ENCODE results near the gene ZNF254.
"Not testable (repeated sequence)": the region's sequence is repeated elsewhere in the genome, so short reads cannot be mapped to it uniquely, and the experiment has no call there.

The ZNF254 gene

DNA sequence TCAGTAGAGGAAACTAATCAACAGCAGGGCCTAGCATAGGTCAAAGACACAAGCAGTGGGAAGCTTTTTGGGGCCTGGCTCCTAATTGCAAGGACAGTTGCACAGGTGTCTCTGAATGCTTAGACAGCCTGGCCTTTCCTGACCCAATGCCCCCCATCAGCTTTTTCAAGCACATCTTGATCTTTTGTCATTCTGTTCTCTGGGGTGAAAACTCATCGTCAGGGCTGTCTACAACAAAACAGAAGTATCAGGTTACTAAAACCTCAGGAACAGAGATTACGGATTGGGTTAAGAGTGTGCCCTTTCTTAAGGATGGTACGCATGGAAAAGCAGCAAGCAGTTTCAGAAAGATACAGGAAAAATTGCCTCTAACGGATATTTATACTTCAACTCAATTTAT, 8.3 kb upstream of the ZNF254 start:
- TF ChIP-seq JUND (IDR thresholded peaks at IDR 0.05; ENCODE audit: low read depth), result no peak
- in situ Hi-C loops (cut with HindIII; ENCODE audit: low pct_unique_long_range_greater_than_20kb, low sequenced_read_pairs), result no loop called here
- DNase-seq (ENCODE audit: low read depth in 1 of 2, low spot score in 1 of 2), result no peak

DNA sequence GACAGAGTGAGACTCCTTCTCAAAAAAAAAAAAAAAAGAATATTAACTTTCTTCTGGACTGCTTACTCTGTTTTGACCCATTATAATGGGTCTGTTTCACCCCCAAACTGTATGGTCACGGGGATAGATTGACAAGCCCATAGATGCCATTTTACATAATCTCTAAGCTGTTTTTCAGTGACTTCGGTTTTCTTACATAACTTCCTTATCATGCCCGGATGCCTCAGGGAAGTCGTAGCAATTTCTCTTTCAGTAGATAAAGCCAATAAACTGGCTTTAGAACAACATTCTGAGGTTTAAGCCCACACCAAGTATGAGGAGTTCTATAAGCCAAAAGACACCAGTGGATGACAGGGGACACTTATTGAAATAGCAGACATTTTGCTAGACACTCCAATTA, 5.9 kb upstream of the ZNF254 start:
- no peak for TF ChIP-seq JUND (IDR thresholded peaks at IDR 0.05; ENCODE audit: low read depth)
- in situ Hi-C loops (cut with HindIII; ENCODE audit: low pct_unique_long_range_greater_than_20kb, low sequenced_read_pairs), result no loop called here
- DNase-seq (ENCODE audit: low read depth in 1 of 2, low spot score in 1 of 2), result no peak

DNA sequence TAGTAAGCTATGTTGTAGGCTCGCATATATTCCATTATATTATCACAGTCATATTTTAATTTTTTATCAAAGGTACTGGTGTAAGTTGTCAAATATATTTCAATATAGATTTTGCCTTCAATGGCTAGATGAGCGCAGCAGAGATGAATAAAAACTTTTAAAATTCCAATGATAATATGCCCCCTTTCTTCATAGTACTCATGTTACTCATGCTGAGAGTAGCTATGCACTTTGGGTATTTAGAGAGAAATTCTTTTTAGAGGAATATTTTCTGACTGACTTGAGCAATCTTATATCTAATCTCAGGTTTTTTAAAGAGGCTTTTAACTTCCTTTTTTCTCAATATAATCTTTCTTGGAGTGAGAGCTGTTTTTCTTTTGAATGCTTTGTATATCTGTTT, 11.4 kb downstream of the ZNF254 start:
- DNase-seq (ENCODE audit: low read depth in 1 of 2, low spot score in 1 of 2), result no peak
- in situ Hi-C loops (cut with HindIII; ENCODE audit: low pct_unique_long_range_greater_than_20kb, low sequenced_read_pairs), result no loop called here
- TF ChIP-seq JUND (IDR thresholded peaks at IDR 0.05; ENCODE audit: low read depth), result no peak

DNA sequence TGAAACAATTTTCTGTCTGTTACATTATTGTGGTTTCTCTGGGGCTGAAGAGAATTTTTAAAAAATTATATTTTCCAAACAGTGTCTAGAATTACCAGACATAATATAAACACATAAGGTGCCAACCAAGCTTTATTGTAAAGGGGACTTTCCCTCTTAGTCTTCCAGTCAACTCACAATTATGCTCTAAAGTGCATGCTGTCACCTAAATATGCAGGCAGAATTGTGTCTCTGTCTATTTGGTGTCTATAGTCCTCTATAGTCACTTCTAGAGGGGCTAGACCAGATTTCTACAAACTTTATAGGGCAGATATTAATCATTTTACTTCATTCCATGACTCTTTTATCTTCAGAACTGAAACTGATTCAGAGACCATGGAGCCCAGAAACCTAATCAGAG, 12.8 kb downstream of the ZNF254 start:
- no peak for TF ChIP-seq JUND (IDR thresholded peaks at IDR 0.05; ENCODE audit: low read depth)
- in situ Hi-C loops (cut with HindIII; ENCODE audit: low pct_unique_long_range_greater_than_20kb, low sequenced_read_pairs), result no loop called here
- no peak for DNase-seq (ENCODE audit: low read depth in 1 of 2, low spot score in 1 of 2)

DNA sequence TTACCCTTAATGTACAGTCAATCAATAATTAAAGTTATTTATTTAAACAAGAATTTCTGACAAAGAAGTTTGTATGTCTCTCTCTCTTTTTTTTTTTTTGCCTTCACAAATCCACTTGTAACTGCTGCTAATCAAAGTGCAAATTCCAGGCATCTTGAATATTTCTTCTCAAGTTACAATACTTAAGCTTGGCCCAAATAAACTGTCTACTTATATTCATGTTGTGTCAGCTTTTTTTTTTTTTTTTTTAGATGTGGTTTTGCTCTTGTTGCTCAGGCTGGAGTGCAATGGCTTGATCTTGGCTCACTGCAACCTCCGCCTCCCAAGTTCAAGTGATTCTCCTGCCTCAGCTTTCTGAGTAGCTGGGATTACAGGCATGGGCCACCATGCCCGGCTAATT, 13.6 kb downstream of the ZNF254 start:
- DNase-seq (ENCODE audit: low read depth in 1 of 2, low spot score in 1 of 2); in situ Hi-C loops (cut with HindIII; ENCODE audit: low pct_unique_long_range_greater_than_20kb, low sequenced_read_pairs): not testable (repeated sequence)

DNA sequence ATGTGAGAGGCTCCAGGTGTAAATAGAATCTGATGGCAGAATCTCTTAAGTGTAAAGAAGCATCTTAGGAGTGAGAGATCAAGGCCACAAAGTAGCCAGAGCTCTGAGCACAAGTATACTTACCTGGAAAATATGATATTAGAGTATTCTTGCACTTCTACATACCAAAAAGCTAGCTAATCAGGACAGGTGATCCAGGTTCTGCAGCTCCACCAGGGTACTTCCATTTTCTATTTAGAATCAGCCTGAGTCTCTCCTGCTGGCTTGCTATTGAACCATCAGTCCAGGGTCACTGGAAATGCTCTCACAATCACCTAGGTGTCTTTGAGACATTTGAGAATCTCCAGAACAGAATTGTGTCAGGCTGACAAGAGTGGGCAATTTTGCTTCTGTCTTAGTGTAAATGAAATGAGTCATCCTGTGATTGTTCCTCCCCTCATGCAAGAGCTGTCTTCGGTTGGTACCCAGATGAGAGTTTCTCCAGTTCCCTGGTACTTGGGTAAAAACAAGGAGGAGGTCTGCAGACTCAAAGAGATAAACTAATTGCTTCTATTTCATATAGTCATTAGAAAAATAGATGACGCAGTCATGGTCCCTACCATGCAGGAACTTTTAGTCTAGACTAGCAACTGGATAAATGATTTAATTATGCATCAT, 14.6 kb downstream of the ZNF254 start:
- TF ChIP-seq JUND (IDR thresholded peaks at IDR 0.05; ENCODE audit: low read depth), result no peak
- in situ Hi-C loops (cut with HindIII; ENCODE audit: low pct_unique_long_range_greater_than_20kb, low sequenced_read_pairs), result no loop called here
- DNase-seq (ENCODE audit: low read depth in 1 of 2, low spot score in 1 of 2), result no peak

DNA sequence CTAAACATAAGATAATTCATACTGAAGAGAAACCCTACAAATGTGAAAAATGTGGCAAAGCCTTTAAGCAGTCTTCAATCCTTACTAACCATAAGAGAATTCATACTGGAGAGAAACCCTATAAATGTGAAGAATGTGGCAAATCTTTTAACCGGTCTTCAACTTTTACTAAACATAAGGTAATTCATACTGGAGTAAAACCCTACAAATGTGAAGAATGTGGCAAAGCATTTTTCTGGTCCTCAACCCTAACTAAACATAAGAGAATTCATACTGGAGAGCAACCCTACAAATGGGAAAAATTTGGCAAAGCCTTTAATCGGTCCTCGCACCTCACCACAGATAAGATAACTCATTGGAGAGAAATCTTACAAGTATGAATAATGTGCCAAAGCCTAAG, 40.6 kb downstream of the ZNF254 start:
- TF ChIP-seq JUND (IDR thresholded peaks at IDR 0.05; ENCODE audit: low read depth), result no peak
- in situ Hi-C loops (cut with HindIII; ENCODE audit: low pct_unique_long_range_greater_than_20kb, low sequenced_read_pairs), result no loop called here
- no peak for DNase-seq (ENCODE audit: low read depth in 1 of 2, low spot score in 1 of 2)

DNA sequence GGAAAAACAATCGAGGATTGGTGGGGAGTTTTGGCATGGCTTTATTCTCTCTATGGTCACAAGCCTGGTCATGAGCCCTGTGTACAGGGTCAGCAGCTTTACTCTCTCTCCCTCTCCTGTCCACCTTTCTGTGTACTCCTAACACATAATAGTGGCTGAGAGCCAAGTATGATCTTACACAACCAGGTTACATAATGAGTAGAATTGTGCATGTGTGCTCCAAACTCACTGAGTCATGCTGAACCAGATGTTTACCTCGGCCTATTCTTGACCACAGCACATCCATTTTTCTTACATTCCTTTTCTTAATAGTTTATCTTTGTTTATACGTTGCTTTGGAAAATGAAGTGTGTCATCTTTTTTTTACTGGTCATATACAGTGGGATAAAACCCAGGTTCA, 53.1 kb downstream of the ZNF254 start:
- DNase-seq (ENCODE audit: low read depth in 1 of 2, low spot score in 1 of 2), result peak in 1 of 2 experiments; percentile 50
- in situ Hi-C loops (cut with HindIII; ENCODE audit: low pct_unique_long_range_greater_than_20kb, low sequenced_read_pairs), result no loop called here
- TF ChIP-seq JUND (IDR thresholded peaks at IDR 0.05; ENCODE audit: low read depth), result no peak

DNA sequence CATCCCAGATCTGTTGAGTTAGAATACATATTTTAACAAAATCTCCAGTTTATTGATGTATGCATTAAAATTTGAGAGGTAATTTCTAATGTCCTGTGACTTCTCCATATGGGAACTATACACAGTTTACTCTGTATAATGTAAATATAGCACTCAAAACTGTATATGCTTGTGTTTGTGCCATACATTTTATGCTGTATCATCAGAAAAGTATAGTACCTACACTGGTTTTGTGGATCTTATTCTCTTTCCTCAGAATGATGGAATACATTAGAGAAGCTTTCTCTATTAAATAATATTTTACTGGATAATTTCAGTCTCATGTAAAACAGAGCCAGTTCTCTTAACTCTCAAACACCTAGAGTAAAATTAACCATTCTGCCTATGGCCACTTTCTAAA, 53.6 kb downstream of the ZNF254 start:
- in situ Hi-C loops (cut with HindIII; ENCODE audit: low pct_unique_long_range_greater_than_20kb, low sequenced_read_pairs), result no loop called here
- no peak for DNase-seq (ENCODE audit: low read depth in 1 of 2, low spot score in 1 of 2)

DNA sequence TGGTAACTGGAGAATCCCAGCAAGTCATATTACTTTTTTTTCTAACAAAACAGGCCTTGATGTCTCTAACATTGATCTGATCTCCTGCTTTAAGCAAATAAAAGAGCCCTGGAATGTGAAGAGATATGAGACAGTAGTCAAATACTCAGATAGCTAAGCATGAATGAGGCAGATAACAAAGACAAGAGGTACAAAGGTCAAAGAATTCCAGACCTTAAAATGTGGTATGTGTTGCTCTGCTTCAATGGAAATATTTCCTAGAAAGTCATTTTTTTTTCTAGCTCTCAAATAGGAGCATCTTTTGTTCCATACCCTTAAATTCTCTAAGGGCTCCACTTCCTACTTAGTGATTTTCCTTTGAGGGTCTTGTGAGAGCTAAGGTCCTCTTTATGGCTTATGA, 54.6 kb downstream of the ZNF254 start:
- no peak for TF ChIP-seq JUND (IDR thresholded peaks at IDR 0.05; ENCODE audit: low read depth)
- no peak for DNase-seq (ENCODE audit: low read depth in 1 of 2, low spot score in 1 of 2)
- in situ Hi-C loops (cut with HindIII; ENCODE audit: low pct_unique_long_range_greater_than_20kb, low sequenced_read_pairs), result no loop called here

More for the DNA sequence above, 53.6 kb downstream of the ZNF254 start:
- TF ChIP-seq JUND (IDR thresholded peaks at IDR 0.05; ENCODE audit: low read depth), result no peak

DNA sequence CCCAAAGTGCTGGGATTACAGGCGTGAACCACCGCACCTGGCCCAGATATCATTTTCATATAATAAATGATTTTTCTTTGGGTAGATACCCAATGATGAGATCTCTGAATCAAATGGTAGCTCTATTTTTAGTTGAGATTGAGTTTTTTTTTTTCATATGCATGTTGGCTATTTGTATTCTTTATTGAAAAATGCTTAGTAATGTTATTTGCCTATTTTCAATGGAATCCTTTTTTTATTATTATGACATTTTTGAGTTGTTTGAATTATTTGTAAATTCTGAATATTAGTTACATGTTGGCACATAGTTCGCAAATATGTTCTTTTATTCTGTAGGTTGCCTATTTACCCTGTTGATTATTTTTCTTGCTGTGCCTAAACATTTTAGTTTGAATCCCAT, 55.8 kb downstream of the ZNF254 start:
- in situ Hi-C loops (cut with HindIII; ENCODE audit: low pct_unique_long_range_greater_than_20kb, low sequenced_read_pairs), result no loop called here
- DNase-seq (ENCODE audit: low read depth in 1 of 2, low spot score in 1 of 2), result no peak
- TF ChIP-seq JUND (IDR thresholded peaks at IDR 0.05; ENCODE audit: low read depth), result no peak

DNA sequence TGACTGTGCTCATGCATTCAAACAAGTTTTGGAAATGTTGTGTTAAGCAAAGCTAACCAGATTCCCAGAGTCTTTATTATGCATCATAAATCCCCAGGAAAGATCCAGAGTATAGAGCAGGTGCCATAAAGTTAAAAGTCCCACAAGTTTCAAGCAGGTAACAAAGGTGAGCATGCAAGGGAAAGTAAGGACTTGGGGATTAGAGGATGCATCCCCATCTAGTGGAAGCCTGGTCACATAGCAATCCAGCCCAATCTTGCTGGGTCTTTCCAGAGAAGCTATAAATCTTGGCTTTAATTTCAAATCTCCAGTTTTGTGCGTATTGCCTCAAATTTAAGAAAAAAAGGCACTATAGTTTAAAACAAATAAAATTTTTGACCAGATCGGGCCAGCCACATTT, 72.7 kb downstream of the ZNF254 start:
- in situ Hi-C loops (cut with HindIII; ENCODE audit: low pct_unique_long_range_greater_than_20kb, low sequenced_read_pairs), result no loop called here
- TF ChIP-seq JUND (IDR thresholded peaks at IDR 0.05; ENCODE audit: low read depth), result no peak
- peak; percentile 16 to 69 for DNase-seq (ENCODE audit: low read depth in 1 of 2, low spot score in 1 of 2)

DNA sequence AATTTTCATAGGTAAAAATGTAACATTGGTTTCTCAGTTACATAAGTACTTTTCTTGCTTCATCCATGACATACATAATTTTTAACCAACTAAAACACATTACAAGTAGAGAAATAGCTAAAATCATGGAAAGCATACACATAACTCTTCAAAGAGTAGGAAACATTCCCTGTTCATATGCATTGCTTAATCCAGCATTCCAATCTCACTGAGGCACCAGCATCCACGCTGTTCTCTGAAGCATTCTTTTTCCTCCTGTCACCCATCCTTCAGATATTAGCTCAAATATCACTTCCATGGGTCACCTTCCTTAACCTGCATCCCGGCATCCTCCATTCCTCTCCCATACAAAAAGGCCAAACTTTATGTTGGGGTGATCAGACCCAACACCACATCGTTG, 79.1 kb downstream of the ZNF254 start:
- in situ Hi-C loops (cut with HindIII; ENCODE audit: low pct_unique_long_range_greater_than_20kb, low sequenced_read_pairs), result no loop called here
- TF ChIP-seq JUND (IDR thresholded peaks at IDR 0.05; ENCODE audit: low read depth), result no peak
- no peak for DNase-seq (ENCODE audit: low read depth in 1 of 2, low spot score in 1 of 2)

DNA sequence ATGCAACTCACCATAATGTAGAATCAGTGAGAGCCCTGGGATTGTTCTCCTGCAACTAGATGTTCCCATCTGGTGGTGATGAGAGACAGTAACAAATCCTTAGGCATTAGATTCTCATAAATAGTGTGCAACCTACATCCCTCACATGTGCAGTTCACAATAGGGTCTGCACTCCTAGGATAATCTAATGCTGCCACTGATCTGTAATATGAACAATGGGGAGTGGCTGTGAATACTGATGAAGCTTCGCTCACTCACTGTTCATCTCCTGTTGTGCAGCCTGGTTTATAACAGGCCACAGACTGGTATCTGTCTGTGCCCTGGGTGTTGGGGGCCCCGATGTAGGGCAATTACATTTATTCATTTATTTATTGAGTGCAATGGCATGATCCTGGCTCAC, 86.9 kb downstream of the ZNF254 start:
- no peak for TF ChIP-seq JUND (IDR thresholded peaks at IDR 0.05; ENCODE audit: low read depth)
- in situ Hi-C loops (cut with HindIII; ENCODE audit: low pct_unique_long_range_greater_than_20kb, low sequenced_read_pairs), result no loop called here
- no peak for DNase-seq (ENCODE audit: low read depth in 1 of 2, low spot score in 1 of 2)
